NK-92 (cell line): Measurements from ENCODE around the gene HSPBAP1.

Experiments
- DNase-seq: peaks from one replicate; lab custom pipeline; 2025; ENCODE audit not compliant: unreplicated experiment; lab: John Stamatoyannopoulos, UW

The HSPBAP1 gene

DNA sequence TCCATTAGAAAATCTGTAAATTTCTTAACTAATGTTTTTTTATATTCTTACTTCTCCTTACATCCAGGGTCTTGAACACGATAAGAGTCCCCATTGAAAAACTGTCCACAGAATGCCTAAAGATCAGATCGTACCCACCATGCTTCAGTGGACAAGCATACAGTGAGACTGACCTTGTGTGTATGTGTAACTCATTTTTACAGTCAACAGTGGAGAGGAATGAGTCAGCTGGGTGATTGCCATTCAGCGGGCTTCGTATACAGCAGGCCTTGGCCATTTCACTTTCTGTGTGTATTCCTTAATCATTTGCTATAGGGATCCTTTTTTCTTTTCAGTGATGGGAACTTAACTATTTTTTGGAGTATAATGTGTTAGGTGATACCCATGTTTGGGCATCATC, 102.4 kb downstream of the HSPBAP1 start:
- no peak for DNase-seq

DNA sequence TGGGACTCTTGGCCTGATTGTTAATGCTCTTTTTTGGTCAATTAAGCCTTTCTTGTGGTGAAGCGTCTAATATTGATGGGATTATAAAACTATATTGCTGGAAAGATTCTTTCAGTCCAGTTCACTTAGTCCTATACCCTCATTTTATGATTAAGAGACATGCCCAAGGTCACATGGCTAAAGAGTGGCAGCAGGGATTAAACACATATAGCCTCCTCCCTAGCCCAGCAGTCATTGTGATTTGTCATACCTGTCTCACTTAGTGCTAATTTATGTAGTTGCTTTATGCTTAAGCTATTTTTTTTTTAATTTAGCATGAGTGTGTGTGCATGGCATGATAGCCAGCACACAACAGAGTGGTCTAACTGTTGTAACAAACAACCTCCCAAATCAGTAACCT, 103.5 kb downstream of the HSPBAP1 start:
- no peak for DNase-seq
